Peyer's patch (tissue), 4 donors: ENCODE measurements around the gene CHFR.

Source experiments
- CTCF ChIP-seq, 6 experiments: fragments of 450-650 bp in 4 of 6; fragments of 200-600 bp in 2 of 6; sonication (generic) in 1 of 6; IDR thresholded peaks; one replicate each; pipeline ENCODE4 v1.5.1; 2017 to 2019; ENCODE audit warnings: antibody characterized with exemption in 6 of 6, mild to moderate bottlenecking in 3 of 6, moderate library complexity in 1 of 6
- POLR2A ChIP-seq, 2 donors: fragments of 450-650 bp; IDR thresholded peaks; one replicate each; pipeline ENCODE4 v1.5.1; 2017; ENCODE audit warnings: antibody characterized with exemption in 2 of 2, mild to moderate bottlenecking in 2 of 2, moderate library complexity in 2 of 2

GRCh38 chr12:132795847-132796246 lies 91.6 kb downstream of the CHFR start:
- TF ChIP-seq CTCF (IDR thresholded peaks at IDR 0.05) = no peak
- no peak for TF ChIP-seq POLR2A (IDR thresholded peaks at IDR 0.05)
